GM12801 (cell line): Measurements from ENCODE around the gene DNAJC16.

Experiments used
- TF ChIP-seq, protein P1 (sequence below): IDR thresholded peaks from one replicate; pipeline ENCODE4 v1.5.1; 2011; ENCODE audit warnings: control low read depth; ENCODE audit not compliant: insufficient read length; ENCODE audit errors: extremely low read depth

DNAJC16 gene

DNA sequence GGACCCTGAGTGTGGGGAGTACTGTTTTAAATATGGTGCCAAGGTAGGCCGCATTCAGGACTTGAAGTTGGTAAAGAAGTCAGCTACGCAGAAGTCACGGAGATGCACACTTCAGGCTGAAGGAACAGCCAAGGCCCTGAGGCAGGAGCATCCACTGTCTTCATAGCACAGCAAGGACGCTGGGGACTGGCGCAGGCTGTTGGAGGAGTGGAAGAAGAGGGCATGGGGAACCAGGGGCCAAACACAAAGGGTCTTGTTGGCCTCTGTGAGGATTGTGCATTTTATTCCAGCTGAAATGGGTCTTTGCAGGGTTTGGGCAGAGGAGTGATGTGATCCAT is 16.6 kb downstream of the DNAJC16 start:
- TF ChIP-seq, protein P1, sequence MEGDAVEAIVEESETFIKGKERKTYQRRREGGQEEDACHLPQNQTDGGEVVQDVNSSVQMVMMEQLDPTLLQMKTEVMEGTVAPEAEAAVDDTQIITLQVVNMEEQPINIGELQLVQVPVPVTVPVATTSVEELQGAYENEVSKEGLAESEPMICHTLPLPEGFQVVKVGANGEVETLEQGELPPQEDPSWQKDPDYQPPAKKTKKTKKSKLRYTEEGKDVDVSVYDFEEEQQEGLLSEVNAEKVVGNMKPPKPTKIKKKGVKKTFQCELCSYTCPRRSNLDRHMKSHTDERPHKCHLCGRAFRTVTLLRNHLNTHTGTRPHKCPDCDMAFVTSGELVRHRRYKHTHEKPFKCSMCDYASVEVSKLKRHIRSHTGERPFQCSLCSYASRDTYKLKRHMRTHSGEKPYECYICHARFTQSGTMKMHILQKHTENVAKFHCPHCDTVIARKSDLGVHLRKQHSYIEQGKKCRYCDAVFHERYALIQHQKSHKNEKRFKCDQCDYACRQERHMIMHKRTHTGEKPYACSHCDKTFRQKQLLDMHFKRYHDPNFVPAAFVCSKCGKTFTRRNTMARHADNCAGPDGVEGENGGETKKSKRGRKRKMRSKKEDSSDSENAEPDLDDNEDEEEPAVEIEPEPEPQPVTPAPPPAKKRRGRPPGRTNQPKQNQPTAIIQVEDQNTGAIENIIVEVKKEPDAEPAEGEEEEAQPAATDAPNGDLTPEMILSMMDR, result no peak

DNA sequence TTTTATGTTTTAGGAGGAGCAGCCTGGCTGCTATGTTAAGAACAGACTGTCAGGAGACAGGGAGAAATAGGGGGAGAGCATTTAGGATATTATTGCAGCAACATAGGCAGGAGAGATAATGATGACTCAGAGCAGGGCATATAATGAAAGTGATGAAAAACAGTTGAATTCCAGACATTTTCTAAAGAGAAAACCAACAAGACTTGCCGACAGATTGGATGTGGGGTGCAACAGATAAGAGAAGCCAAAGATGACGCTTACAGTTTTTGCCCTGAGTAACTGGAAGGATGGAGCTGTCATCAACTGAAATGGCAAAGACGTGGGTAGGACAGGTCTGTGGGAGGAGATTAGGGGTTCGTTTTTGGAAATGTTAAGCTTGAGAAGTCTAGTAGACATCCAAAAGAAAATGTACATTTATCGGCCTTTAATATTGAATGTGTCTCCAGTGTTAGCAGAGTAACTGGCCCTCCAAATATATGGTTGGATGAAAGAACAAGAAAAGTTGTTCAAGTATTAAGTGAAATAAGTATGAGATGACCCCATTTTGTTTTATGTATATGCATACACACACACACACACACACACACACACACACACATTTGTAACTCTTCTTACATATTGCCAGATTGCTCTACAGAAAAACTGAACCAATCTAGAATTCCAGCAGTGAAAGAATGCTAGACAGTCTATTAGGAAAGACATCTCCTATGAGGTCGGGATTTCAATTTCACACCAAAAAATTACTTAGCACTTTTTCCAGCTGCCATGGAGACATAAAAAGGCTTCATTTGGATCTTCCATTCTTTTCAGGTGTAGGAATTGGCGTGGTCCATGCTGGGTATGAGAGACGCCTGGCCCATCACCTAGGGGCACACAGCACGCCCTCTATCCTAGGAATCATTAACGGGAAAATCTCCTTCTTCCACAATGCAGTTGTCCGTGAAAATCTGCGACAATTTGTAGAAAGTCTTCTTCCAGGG is 17.2 kb downstream of the DNAJC16 start:
- TF ChIP-seq, protein P1, result no peak

DNA sequence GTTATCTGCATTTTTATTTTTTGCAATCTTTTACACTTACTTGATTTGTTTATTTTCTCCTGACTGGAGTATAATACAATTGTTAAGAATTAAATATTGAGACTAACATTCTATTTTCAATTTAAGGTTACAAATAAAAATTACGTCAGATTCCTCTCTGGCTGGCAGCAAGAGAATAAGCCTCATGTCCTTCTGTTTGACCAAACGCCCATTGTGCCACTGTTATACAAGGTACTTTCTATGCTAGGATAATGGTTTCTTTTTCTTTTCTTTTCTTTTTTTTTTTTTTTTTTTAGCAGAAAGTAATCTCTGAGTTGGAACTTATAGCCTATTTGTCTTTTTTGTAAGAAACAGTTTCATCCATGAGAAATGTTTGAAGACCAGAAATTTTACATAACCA is 20.0 kb downstream of the DNAJC16 start:
- TF ChIP-seq, protein P1, result no peak

DNA sequence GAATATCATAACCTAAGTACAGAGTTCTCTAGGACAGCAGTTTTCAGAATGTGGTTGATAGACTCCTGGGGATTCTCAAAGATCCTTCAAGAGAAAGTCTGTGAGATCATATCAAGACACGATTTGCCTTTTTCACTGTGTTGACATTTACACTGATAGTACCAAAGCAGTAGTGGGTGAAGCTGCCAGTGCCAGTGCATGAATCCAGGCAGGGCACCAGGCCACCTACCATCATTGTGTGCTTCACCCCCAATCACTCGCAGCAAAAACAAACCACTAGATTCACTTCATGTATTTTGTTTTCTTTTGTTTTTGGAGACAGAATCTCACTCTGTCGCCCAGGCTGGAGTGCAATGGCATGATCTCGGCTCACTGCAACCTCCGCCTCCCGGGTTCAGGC is 23.9 kb downstream of the DNAJC16 start:
- TF ChIP-seq, protein P1, result no peak

DNA sequence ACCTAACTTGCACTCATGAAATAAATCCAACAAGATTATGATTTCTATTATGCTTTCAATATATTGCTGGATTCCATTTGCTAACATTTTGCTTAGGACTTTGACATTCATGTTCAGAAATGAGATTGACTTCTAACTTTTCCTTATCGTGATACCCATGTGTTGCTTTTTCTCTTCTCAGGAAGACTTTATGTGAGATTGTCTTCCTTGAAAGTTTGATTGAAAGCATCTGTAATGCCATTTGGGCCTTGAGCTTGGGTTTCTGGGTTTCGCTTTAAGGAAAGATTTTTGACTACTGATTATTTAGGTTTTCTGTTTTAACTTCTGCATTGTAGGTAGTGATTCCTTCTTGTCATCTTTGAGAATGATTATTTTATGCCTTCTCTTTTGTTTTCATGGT is 30.4 kb downstream of the DNAJC16 start:
- TF ChIP-seq, protein P1, result no peak

DNA sequence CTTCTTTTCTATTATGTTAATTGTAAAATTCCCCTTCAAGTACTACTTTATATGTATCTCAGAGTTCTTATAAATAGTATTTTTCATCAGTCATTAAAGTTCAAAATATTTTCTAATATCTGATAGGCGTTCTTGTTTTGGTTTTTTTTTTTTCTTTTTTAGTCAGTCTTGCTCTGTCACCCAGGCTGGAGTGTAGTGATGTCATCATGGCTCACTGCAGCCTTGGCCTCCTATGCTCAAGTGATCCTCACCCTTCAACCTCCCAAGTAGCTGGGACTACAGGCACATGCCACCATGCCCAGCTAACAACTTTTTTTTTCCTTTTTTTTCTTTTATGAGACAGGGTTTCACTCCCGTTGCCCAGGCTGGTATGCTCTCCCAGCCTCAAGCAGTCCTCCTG is 30.9 kb downstream of the DNAJC16 start:
- TF ChIP-seq, protein P1, result no peak

DNA sequence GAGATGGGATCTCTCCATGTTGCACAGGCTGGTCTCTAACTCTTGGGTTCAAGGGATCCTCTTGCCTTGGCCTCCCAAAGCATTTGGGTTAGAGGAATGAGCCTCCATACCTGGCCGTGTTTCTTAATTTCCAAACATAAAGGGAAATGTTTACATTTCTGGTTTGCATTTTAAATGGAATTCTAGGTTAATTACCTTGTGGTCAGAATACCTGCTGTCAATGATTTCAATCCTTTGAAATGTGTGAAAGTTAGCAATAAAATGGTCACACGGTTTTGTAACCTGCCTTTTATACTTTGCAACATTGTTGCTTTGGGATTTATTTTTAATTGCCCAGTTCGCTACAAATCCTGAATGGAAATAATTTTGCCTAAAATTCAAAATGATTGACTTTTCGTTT is 31.9 kb downstream of the DNAJC16 start:
- TF ChIP-seq, protein P1, result no peak
